Measurements from ENCODE around the gene GRHPR.
"Not testable (repeated sequence)": the region's sequence is repeated elsewhere in the genome, so short reads cannot be mapped to it uniquely, and the experiment has no call there.

The GRHPR gene

DNA sequence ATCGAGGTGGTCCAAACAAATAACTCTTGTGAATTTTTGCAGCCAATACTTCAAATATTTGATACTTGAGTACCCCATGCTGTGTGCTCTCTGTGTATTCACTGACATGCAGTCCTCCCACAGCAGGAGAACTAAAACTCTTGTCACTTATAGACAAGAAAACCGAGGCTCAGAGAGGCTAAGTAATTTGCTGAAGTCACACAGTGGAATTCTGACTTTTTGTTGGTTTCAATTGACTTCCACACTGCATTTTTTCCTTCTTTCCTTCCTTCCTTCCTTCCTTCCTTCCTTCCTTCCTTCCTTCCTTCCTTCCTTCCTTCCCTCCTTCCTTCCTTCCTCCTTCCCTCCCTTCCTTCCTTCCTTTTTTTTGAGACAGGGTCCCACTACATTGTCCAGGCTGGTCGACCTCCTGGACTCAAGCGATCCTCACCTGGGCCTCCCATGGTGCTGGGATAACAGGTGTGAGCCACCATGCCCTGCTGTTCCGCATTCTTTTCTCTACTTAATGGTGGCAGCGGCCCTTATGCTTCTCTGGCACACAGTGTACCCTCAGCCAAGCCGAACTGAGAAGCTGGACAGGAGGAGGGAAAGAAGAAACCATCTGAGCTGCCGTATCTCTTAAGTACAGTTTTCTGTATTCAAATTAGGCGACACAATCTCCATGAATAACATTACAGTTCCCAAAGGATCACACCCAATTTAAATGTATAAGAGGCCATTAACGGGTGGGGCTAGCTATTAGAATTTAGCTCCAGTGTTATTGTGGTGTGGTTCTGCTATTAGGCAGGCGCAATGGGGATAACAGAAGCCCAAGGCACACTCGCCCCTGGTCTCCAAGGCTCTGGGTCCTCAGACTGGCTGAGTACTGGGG lies 38.4 kb upstream of the GRHPR start:
- ATAC-seq (replicated peaks) (no peak), DNase-seq (no peak)
- Mint-ChIP-seq H3K27ac (peak overlapping the region; percentile 96), H3K36me3 (peaks cover 12 to 35% of the 10 kb centered on the region in 2 donors), H3K9me3 (peaks cover 9% of the 10 kb centered on the region in 2 donors), H3K27me3 (no peaks in the 10 kb centered on the region), H3K4me3 (peak overlapping the region; percentile 43 to 57), H3K4me1 (peaks cover 53 to 94% of the 10 kb centered on the region in 2 donors)

- ATAC-seq (replicated peaks) (no peak), DNase-seq (no peak)
- Mint-ChIP-seq H3K27me3 (no peaks in the 10 kb centered on the region), H3K36me3 (peaks cover 9 to 30% of the 10 kb centered on the region in 2 donors), H3K4me3 (no peak overlapping the region), H3K4me1 (peaks cover 54 to 96% of the 10 kb centered on the region in 2 donors), H3K27ac (no peak overlapping the region), H3K9me3 (peaks cover 9% of the 10 kb centered on the region in 2 donors)
Observed at GRCh38 chr9:37385286-37385685, 37.2 kb upstream of the GRHPR start.

- Mint-ChIP-seq H3K9me3 (peaks cover 6% of the 10 kb centered on the region in 2 donors), H3K27ac (peak overlapping the region; percentile 94), H3K4me1 (peaks cover 49 to 88% of the 10 kb centered on the region in 2 donors), H3K4me3 (peak overlapping the region in 1 of 2 donors; percentile 12), H3K27me3 (no peaks in the 10 kb centered on the region), H3K36me3 (peaks cover 5 to 22% of the 10 kb centered on the region in 2 donors)
- ATAC-seq (replicated peaks) (peak; percentile 51 to 57), DNase-seq (peak; percentile 69)
Observed at GRCh38 chr9:37386988-37387387, 35.5 kb upstream of the GRHPR start.

- Mint-ChIP-seq H3K9me3 (no peaks in the 10 kb centered on the region), H3K4me3 (peak overlapping the region; percentile 23 to 40), H3K36me3 (peaks cover 7 to 14% of the 10 kb centered on the region in 2 donors), H3K27ac (peak overlapping the region; percentile 80), H3K4me1 (peaks cover 40 to 81% of the 10 kb centered on the region in 2 donors), H3K27me3 (no peaks in the 10 kb centered on the region)
- peak; percentile 62 to 70 for ATAC-seq (replicated peaks)
- DNase-seq, result peak; percentile 57
Observed at GRCh38 chr9:37390759-37391158, 31.7 kb upstream of the GRHPR start.

DNA sequence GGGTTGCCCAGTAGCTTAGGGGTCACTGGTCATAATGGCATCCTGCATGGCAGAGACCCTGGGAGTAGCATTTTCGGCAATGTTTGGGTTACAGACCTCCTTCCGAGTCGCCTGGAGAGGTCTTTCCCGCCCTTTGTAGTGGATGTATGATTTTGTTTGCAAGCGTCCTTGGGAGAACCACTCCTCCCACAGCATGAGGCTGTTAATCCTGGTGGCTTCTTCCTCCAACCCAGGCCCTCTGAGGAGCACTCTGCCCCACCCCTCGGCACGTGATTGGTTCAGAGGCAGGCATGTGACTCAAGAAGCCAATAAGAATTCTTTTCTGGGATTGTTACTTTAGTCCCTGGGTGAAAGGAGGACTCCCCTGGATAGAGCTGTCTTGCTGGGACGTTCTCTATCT lies 30.2 kb upstream of the GRHPR start:
- Mint-ChIP-seq H3K27me3 (no peaks in the 10 kb centered on the region), H3K9me3 (no peaks in the 10 kb centered on the region), H3K27ac (no peak overlapping the region), H3K36me3 (peaks cover 7 to 10% of the 10 kb centered on the region in 2 donors), H3K4me3 (no peak overlapping the region), H3K4me1 (peaks cover 34 to 71% of the 10 kb centered on the region in 2 donors)
- ATAC-seq (replicated peaks) (no peak), DNase-seq (no peak)

DNA sequence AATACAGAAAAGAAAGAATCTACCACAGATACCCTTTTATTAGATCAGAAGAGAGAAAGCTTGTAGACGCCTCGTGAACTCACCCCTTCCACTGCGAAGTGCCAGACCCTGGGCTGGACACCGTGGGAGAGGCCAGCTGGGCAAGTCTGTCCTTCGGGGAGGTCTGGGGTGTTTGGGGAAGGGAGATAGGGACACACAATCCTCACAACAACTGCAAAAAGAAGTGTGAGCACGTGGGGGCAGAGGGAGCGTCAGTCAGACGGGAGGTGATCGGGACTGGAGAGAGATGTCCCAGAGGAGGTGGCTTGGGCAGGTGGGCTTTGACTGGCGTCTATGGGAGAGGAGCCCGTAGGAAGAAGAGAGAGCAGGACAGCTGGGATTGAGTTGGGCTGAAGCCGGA lies 27.3 kb upstream of the GRHPR start:
- Mint-ChIP-seq H3K4me1 (peaks cover 42 to 67% of the 10 kb centered on the region in 2 donors), H3K4me3 (no peak overlapping the region)
- ATAC-seq (replicated peaks), result no peak

DNA sequence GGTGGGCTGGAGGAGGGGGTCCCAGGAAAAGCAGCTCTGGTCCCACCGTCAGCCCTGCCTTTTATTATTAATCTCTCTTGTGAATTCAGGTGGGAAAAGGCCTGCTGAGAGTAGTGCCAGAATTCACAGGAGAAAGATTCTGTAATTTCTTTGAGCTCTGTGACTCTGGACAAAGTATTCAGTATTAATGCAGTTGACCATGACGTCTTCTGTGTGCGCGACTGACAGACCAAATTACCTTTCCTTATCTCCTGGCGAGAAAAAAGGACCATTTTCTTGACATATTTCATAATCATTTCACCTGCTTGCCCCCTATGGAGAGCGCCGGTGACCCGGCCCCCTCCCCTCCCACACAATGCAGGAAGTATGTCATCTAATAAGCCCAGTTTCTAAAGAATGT lies 26.8 kb upstream of the GRHPR start:
- no peak overlapping the region for H3K4me3 Mint-ChIP-seq
- ATAC-seq (replicated peaks) (no peak), DNase-seq (no peak)
- H3K4me1 Mint-ChIP-seq, result peaks cover 39 to 67% of the 10 kb centered on the region in 2 donors
- peaks cover 6 to 14% of the 10 kb centered on the region in 2 donors for H3K36me3 Mint-ChIP-seq
- H3K27ac Mint-ChIP-seq, result peak overlapping the region; percentile 90
- peaks cover 0 to 1% of the 10 kb centered on the region in 2 donors for H3K9me3 Mint-ChIP-seq
- no peaks in the 10 kb centered on the region for H3K27me3 Mint-ChIP-seq

More for the DNA sequence above, 27.3 kb upstream of the GRHPR start:
- H3K9me3 Mint-ChIP-seq, result peaks cover 0 to 1% of the 10 kb centered on the region in 2 donors
- H3K27me3 Mint-ChIP-seq, result no peaks in the 10 kb centered on the region
- peaks cover 6 to 14% of the 10 kb centered on the region in 2 donors for H3K36me3 Mint-ChIP-seq
- no peak for DNase-seq
- H3K27ac Mint-ChIP-seq, result peak overlapping the region; percentile 90

DNA sequence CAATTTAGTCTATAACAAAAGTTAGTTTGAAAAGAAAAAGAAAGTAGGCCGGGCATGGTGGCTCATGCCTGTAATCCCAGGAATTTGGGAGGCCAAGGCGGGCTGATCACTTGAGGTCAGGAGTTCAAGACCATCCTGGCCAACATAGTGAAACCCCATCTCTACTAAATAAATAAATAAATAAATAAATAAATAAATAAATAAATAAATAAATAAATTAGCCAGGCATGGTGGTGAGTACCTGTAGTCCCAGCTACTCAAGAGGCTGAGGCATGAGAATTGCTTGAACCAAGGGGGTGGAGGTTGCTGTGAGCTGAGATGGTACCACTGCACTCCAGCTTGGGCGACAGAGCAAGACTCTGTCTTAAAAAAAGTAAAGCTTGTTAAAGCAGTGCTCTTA lies 24.5 kb upstream of the GRHPR start:
- H3K27ac Mint-ChIP-seq, result peak overlapping the region; percentile 95
- not testable (repeated sequence) for H3K9me3 Mint-ChIP-seq; H3K27me3 Mint-ChIP-seq; DNase-seq; ATAC-seq (replicated peaks)
- peaks cover 4 to 15% of the 10 kb centered on the region in 2 donors for H3K36me3 Mint-ChIP-seq
- peaks cover 38 to 76% of the 10 kb centered on the region in 2 donors for H3K4me1 Mint-ChIP-seq
- peak overlapping the region in 1 of 2 donors; percentile 53 for H3K4me3 Mint-ChIP-seq

- Mint-ChIP-seq H3K27ac (peak overlapping the region; percentile 95), H3K4me1 (peaks cover 44 to 81% of the 10 kb centered on the region in 2 donors), H3K36me3 (peaks cover 4 to 20% of the 10 kb centered on the region in 2 donors), H3K27me3 (no peaks in the 10 kb centered on the region), H3K9me3 (peaks cover 0 to 1% of the 10 kb centered on the region in 2 donors), H3K4me3 (peak overlapping the region; percentile 69 to 72)
- no peak for DNase-seq
- ATAC-seq (replicated peaks), result peak; percentile 18 to 31
Observed at GRCh38 chr9:37398464-37399025, 24.0 kb upstream of the GRHPR start.

- H3K36me3 Mint-ChIP-seq, result peaks cover 4 to 20% of the 10 kb centered on the region in 2 donors
Observed at GRCh38 chr9:37399336-37399735, 23.2 kb upstream of the GRHPR start.

GRCh38 chr9:37404590-37404989 lies 17.9 kb upstream of the GRHPR start:
- Mint-ChIP-seq H3K27me3 (no peaks in the 10 kb centered on the region), H3K9me3 (peaks cover 0 to 7% of the 10 kb centered on the region in 2 donors), H3K4me3 (peak overlapping the region; percentile 7 to 27), H3K4me1 (peaks cover 54 to 93% of the 10 kb centered on the region in 2 donors), H3K36me3 (peaks cover 9 to 25% of the 10 kb centered on the region in 2 donors), H3K27ac (peak overlapping the region; percentile 98)
- ATAC-seq (replicated peaks) (no peak), DNase-seq (no peak)

More at GRCh38 chr9:37399336-37399735, 23.2 kb upstream of the GRHPR start:
- H3K4me3 Mint-ChIP-seq, result peak overlapping the region in 1 of 2 donors; percentile 69
- peaks cover 0 to 1% of the 10 kb centered on the region in 2 donors for H3K9me3 Mint-ChIP-seq
- ATAC-seq (replicated peaks), result peak; percentile 23 to 28
- H3K27me3 Mint-ChIP-seq, result no peaks in the 10 kb centered on the region
- DNase-seq, result no peak
- H3K4me1 Mint-ChIP-seq, result peaks cover 49 to 81% of the 10 kb centered on the region in 2 donors
- peak overlapping the region; percentile 95 for H3K27ac Mint-ChIP-seq

GRCh38 chr9:37405350-37405749 lies 17.1 kb upstream of the GRHPR start:
- H3K4me3 Mint-ChIP-seq, result peak overlapping the region; percentile 3 to 27
- H3K36me3 Mint-ChIP-seq, result peaks cover 9 to 28% of the 10 kb centered on the region in 2 donors
- peaks cover 54 to 93% of the 10 kb centered on the region in 2 donors for H3K4me1 Mint-ChIP-seq
- peak overlapping the region; percentile 98 for H3K27ac Mint-ChIP-seq
- H3K9me3 Mint-ChIP-seq, result peaks cover 0 to 7% of the 10 kb centered on the region in 2 donors
- no peaks in the 10 kb centered on the region for H3K27me3 Mint-ChIP-seq
- no peak for DNase-seq
- ATAC-seq (replicated peaks), result no peak

DNA sequence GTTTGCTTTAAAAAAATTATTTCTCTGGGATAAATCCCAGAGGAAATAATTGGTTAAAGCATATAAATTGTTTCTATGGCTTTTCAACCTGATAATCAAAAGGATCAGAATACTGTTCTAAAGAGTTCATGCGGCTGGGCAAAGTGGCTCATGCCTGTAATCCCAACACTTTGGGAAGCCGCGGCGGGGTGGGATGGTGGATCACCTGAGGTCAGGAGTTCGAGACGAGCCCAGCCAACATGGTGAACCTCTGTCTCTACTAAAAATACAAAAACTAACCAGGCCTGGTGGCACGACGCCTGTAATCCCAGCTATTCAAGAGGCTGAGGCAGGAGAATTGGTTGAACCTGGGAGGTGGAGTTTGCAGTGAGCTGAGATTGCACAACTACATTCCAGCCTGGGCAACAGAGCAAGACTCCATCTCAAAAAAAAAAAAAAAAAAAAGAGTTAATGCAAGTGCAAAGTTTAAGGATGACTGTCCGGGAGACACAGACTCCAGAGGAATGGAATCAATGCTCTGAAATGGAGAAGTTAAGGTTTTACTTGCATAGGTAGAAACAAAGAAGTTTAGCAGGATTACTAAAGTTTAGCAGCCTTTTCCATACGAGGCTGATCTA lies 16.6 kb upstream of the GRHPR start:
- H3K4me1 Mint-ChIP-seq, result peaks cover 60 to 93% of the 10 kb centered on the region in 2 donors
- no peaks in the 10 kb centered on the region for H3K27me3 Mint-ChIP-seq
- peak overlapping the region; percentile 98 for H3K27ac Mint-ChIP-seq
- peaks cover 0 to 7% of the 10 kb centered on the region in 2 donors for H3K9me3 Mint-ChIP-seq
- ATAC-seq (replicated peaks) (no peak), DNase-seq (no peak)
- H3K4me3 Mint-ChIP-seq, result peak overlapping the region in 1 of 2 donors; percentile 29
- peaks cover 9 to 29% of the 10 kb centered on the region in 2 donors for H3K36me3 Mint-ChIP-seq

Data from stimulated activated naive B cell treated with anti-CD40 and anti-IgM and Interleukin-4, amounts not matched to agents 10 μg/mL and 1 μg/mL and 100 μg/mL, for 72 hours (primary cell).